HEK293 (cell line): ENCODE measurements around the gene AGK.
A peak's percentile ranks its signal among the peaks of the same experiment; 100 is the strongest.

Experiments
- CTCF ChIA-PET: fragments of 350-600 bp; formaldehyde crosslinking; extraction: SDS; loops from one replicate; lab custom pipeline; 2021; ENCODE audit warnings: antibody characterized with exemption; lab: Yijun Ruan, JAX
- POLR2A ChIA-PET: fragments of 300-600 bp; formaldehyde crosslinking; extraction: SDS; loops from one replicate; lab custom pipeline; 2020; ENCODE audit warnings: antibody characterized with exemption, inconsistent platforms; lab: Yijun Ruan, JAX
- H3K27ac ChIP-seq: fragments of 200-500 bp; sonication (Bioruptor generic); 2 replicates; pipeline ENCODE4 v1.5.1; 2014; ENCODE audit warnings: low read depth, low read length, control low read depth, inconsistent platforms; ENCODE audit errors: extremely low read depth
- H3K36me3 ChIP-seq, 2 experiments: fragments of 200-500 bp in 1 of 2; sonication (Bioruptor generic) in 1 of 2; 1 replicate in 1 of 2; 2 replicates in 1 of 2; pipeline ENCODE4 v1.5.1; 2014 to 2017; ENCODE audit warnings: inconsistent platforms in 2 of 2, low read length in 2 of 2; ENCODE audit not compliant: control insufficient read depth in 2 of 2, insufficient read depth in 1 of 2
- H3K4me1 ChIP-seq: fragments of 200-500 bp; sonication (Bioruptor generic); 2 replicates; pipeline ENCODE4 v1.5.1; 2014; ENCODE audit warnings: mild to moderate bottlenecking, low read length, inconsistent platforms; ENCODE audit not compliant: control insufficient read depth, insufficient read depth
- H3K4me3 ChIP-seq: 2 replicates; pipeline ENCODE4 v1.5.1; 2011; ENCODE audit warnings: low read depth, mild to moderate bottlenecking, control low read depth, low read length, moderate library complexity
- H3K9me3 ChIP-seq: fragments of 200-500 bp; sonication (Bioruptor generic); 2 replicates; pipeline ENCODE4 v1.5.1; 2014; ENCODE audit warnings: low read depth, low read length, inconsistent platforms; ENCODE audit not compliant: control insufficient read depth, insufficient read depth
- GLIS1 ChIP-seq: fragments of 450-650 bp; formaldehyde crosslinking; IDR thresholded peaks from 2 replicates; pipeline ENCODE4 v1.5.1; 2016; ENCODE audit warnings: missing biosample characterization, missing genetic modification characterization
- KLF1 ChIP-seq: fragments of 450-650 bp; formaldehyde crosslinking; IDR thresholded peaks from 2 replicates; pipeline ENCODE4 v1.5.1; 2016; ENCODE audit warnings: missing biosample characterization, missing genetic modification characterization
- PATZ1 ChIP-seq: fragments of 450-650 bp; formaldehyde crosslinking; IDR thresholded peaks from 2 replicates; pipeline ENCODE4 v1.5.1; 2016; ENCODE audit warnings: missing biosample characterization, missing genetic modification characterization
- PRDM10 ChIP-seq: fragments of 450-650 bp; formaldehyde crosslinking; IDR thresholded peaks from 2 replicates; pipeline ENCODE4 v1.5.1; 2016; ENCODE audit warnings: missing biosample characterization, missing genetic modification characterization
- SALL2 ChIP-seq: fragments of 450-650 bp; formaldehyde crosslinking; IDR thresholded peaks from 2 replicates; pipeline ENCODE4 v1.5.0; 2017; ENCODE audit warnings: missing biosample characterization, mild to moderate bottlenecking, missing genetic modification characterization, borderline replicate concordance
- ZBTB17 ChIP-seq: fragments of 450-650 bp; formaldehyde crosslinking; IDR thresholded peaks from 2 replicates; pipeline ENCODE4 v1.5.1; 2016; ENCODE audit warnings: missing biosample characterization, missing genetic modification characterization
- ZBTB20 ChIP-seq: fragments of 450-650 bp; formaldehyde crosslinking; IDR thresholded peaks from 2 replicates; pipeline ENCODE4 v1.5.1; 2016; ENCODE audit warnings: missing biosample characterization, missing genetic modification characterization
- ZBTB48 ChIP-seq: fragments of 450-650 bp; formaldehyde crosslinking; IDR thresholded peaks from 2 replicates; pipeline ENCODE4 v1.5.1; 2016; ENCODE audit warnings: missing biosample characterization, missing genetic modification characterization
- ZIC2 ChIP-seq: fragments of 450-650 bp; formaldehyde crosslinking; IDR thresholded peaks from 2 replicates; pipeline ENCODE4 v1.5.1; 2016; ENCODE audit warnings: missing biosample characterization, missing genetic modification characterization
- ZNF114 ChIP-seq: fragments of 450-650 bp; formaldehyde crosslinking; IDR thresholded peaks from 2 replicates; pipeline ENCODE4 v1.5.0; 2017; ENCODE audit warnings: missing biosample characterization, missing genetic modification characterization
- ZNF140 ChIP-seq: fragments of 450-650 bp; formaldehyde crosslinking; IDR thresholded peaks from 2 replicates; pipeline ENCODE4 v1.5.1; 2016; ENCODE audit warnings: missing biosample characterization, missing genetic modification characterization
- ZNF16 ChIP-seq: fragments of 450-650 bp; formaldehyde crosslinking; IDR thresholded peaks from 2 replicates; pipeline ENCODE4 v1.5.1; 2016; ENCODE audit warnings: low read depth, missing biosample characterization, missing genetic modification characterization
- ZNF174 ChIP-seq: fragments of 450-650 bp; formaldehyde crosslinking; IDR thresholded peaks from 2 replicates; pipeline ENCODE4 v1.5.0; 2017; ENCODE audit warnings: missing biosample characterization, mild to moderate bottlenecking, missing genetic modification characterization
- ZNF341 ChIP-seq: fragments of 450-650 bp; formaldehyde crosslinking; IDR thresholded peaks from 2 replicates; pipeline ENCODE4; 2016; ENCODE audit warnings: low read depth, missing biosample characterization, missing genetic modification characterization
- ZNF555 ChIP-seq: fragments of 450-650 bp; formaldehyde crosslinking; conservative IDR thresholded peaks from 2 replicates; pipeline ENCODE4 v1.5.1; 2017; ENCODE audit warnings: missing biosample characterization, mild to moderate bottlenecking, missing genetic modification characterization, inconsistent platforms
- ZNF580 ChIP-seq: fragments of 450-650 bp; formaldehyde crosslinking; IDR thresholded peaks from 2 replicates; pipeline ENCODE4 v1.5.1; 2016; ENCODE audit warnings: missing biosample characterization, missing genetic modification characterization
- ZNF600 ChIP-seq: fragments of 450-650 bp; formaldehyde crosslinking; IDR thresholded peaks from 2 replicates; pipeline ENCODE4 v1.5.1; 2016; ENCODE audit warnings: missing biosample characterization, missing genetic modification characterization
- ZNF624 ChIP-seq: fragments of 450-650 bp; formaldehyde crosslinking; IDR thresholded peaks from 2 replicates; pipeline ENCODE4 v1.5.1; 2017; ENCODE audit warnings: missing biosample characterization, missing genetic modification characterization
- ZNF768 ChIP-seq: fragments of 450-650 bp; formaldehyde crosslinking; IDR thresholded peaks from 2 replicates; pipeline ENCODE4 v1.5.1; 2018; ENCODE audit warnings: missing biosample characterization, mild to moderate bottlenecking, missing genetic modification characterization
- ZNF843 ChIP-seq: fragments of 450-650 bp; formaldehyde crosslinking; IDR thresholded peaks from 2 replicates; pipeline ENCODE4 v1.5.1; 2016; ENCODE audit warnings: missing biosample characterization, missing genetic modification characterization

The AGK gene

GRCh38 chr7:141700848-141701371 lies 149.7 kb downstream of the AGK start:
- ChIA-PET POLR2A (interaction anchor here (0.8 to 1.5 kb wide), 4 partner anchors 9 to 150 kb away, joined by 3 to 12 read pairs (median 4); partner anchors contain the start of genes AGK and SSBP1), CTCF (interaction anchor here (1.5 kb wide), 1 partner anchor 38 kb away, joined by 3 read pairs; no protein-coding TSS in a partner anchor)
- no peaks in the 10 kb centered on the region for H3K36me3 ChIP-seq
- H3K4me1 ChIP-seq: peaks cover 8% of the 10 kb centered on the region
- peak overlapping the region; percentile 67 for H3K4me3 ChIP-seq
- H3K27ac ChIP-seq: no peak overlapping the region
- no peaks in the 10 kb centered on the region for H3K9me3 ChIP-seq
- TF ChIP-seq ZIC2 (tag by site-specific recombination) (peak; percentile 42), ZBTB17 (tag by site-specific recombination) (peak; percentile 68), PRDM10 (tag by site-specific recombination) (peak; percentile 47), ZNF140 (tag by site-specific recombination) (no peak), PATZ1 (tag by site-specific recombination) (0 out of 2 replicates have a peak, but pooled peaks have one; percentile 15), ZBTB48 (tag by site-specific recombination) (peak; percentile 39; the same call in 1 of the 2 replicates), SALL2 (tag by site-specific recombination) (no peak), ZBTB20 (tag by site-specific recombination) (peak; percentile 91)

DNA sequence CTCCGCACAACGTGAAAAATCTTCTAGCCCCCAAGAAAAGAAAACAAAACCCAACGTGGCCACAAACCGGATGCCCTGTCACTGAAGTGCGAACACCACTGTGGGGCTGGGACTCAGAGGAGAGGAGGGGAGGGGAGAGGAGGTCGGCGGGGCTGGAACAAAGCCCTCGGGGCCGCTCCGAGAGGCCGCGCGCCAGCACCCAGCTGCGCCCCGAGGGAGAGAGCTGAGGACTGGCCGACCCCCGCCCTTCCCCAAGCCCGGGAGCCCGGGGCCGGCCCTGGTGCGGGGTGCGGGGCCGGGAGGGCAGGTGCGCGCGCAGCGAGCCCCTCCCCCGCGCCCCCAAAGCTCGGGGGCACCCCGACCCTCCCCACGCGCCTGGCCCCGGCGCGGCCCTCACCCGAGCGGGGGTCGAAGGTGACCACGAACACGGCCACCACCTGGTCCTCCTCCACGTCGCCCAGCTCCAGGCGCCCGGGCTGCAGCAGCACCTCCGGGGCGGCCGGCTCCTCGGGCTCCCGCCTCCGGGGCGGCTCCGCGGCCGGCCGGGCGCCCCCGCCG lies 150.4 kb downstream of the AGK start:
- H3K36me3 ChIP-seq: no peaks in the 10 kb centered on the region
- H3K4me3 ChIP-seq: peak overlapping the region; percentile 67
- POLR2A ChIA-PET: interaction anchor here (0.6 to 1.5 kb wide), 5 partner anchors 8 to 150 kb away, joined by 3 to 12 read pairs (median 3); partner anchors contain the start of genes AGK and SSBP1
- CTCF ChIA-PET: interaction anchor here (1.0 to 1.5 kb wide), 2 partner anchors 37 to 84 kb away, joined by 3 read pairs; no protein-coding TSS in a partner anchor
- peaks cover 8% of the 10 kb centered on the region for H3K4me1 ChIP-seq
- no peaks in the 10 kb centered on the region for H3K9me3 ChIP-seq
- peak overlapping the region; percentile 72; the same call in 1 of the 2 replicates for H3K27ac ChIP-seq
- TF ChIP-seq SALL2 (tag by site-specific recombination) (no peak), ZNF16 (tag by site-specific recombination) (no peak), PATZ1 (tag by site-specific recombination) (0 out of 2 replicates have a peak, but pooled peaks have one; percentile 23), ZNF600 (no peak), ZNF768 (tag by site-specific recombination) (no peak), KLF1 (tag by site-specific recombination) (no peak), GLIS1 (tag by site-specific recombination) (peak; percentile 59), ZNF555 (tag by site-specific recombination) (no peak), ZNF114 (no peak), ZNF843 (tag by site-specific recombination) (no peak), ZNF624 (no peak), ZNF174 (tag by site-specific recombination) (no peak), ZNF580 (no peak), ZNF341 (tag by site-specific recombination) (no peak)
